RPMI7951 (cell line): ENCODE results near the gene MYRF. TPM values are rescaled to one million over a fixed set of nuclear protein-coding genes. Genes with fewer than 3 reads are reported as not detected.

Experiments used
- DNase-seq: peaks from one replicate; pipeline ENCODE4 v3.0.0-alpha.2; 2012; ENCODE audit warnings: low read depth
- total RNA-seq: library from RNA; depleted of rRNA; stranded (reverse); fragments of >200 nt; shearing (Covaris generic); gene quantifications from 2 replicates; pipeline ENCODE4 v1.2.3, GENCODE V29; 2014; rRNA removed

MYRF gene
- 0.10 and 0.12 TPM in 2 replicates for total RNA-seq

- peak; percentile 10 for DNase-seq
Observed at GRCh38 chr11:61752117-61752924, at the start of gene MYRF. MYRF (plus strand) TSS chr11:61752636; CDS start chr11:61752745, 109 bp downstream.

- DNase-seq, result no peak
Observed at GRCh38 chr11:61702701-61703312, 49.6 kb upstream of the MYRF start.

GRCh38 chr11:61704838-61705237 is 47.6 kb upstream of the MYRF start:
- no peak for DNase-seq

DNA sequence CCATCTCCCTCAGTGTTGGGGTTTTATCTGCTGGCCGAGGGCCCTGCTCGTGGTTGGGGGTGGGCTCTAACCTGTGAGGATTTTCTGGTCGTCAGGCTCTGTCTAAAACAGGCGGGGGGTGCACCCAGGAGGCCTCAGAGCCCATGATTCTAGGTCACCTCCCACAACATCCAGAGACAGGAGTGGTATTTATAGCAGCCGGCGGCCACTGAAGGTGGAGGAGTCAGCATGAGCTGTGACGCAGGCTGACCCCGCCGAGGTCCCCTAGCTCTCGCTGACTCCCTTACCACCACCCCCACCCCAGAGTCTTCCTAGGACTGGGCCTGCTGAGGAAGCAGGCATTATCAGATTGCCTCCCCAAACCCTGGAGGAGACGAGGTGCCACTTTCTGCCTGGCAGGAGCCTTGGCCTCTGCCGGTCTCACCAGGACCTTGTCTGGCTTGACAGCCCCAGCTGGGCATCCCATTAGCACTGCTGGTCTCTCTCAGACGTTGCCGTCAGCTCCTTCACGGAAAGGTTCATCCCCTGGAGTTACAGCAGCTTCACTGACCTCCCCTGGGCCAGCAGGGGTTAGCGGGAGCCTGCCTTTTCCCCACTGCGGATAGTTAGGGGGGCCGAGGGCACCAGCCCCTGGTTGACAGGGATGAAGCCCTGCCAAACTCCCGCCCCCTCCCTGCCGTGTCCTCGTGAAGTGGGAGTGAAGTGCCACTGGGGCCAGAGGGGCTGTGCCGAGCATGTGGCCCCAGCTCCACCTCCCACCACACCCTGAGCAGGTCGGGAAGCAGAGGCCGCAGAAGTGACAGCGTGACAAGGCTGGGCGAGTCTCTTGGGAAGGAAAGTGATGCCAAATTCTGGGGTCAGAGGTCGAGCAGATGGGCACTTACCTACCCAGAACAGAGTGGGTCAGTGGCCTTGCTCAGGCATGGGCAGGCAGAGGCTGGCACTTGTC is 45.7 kb upstream of the MYRF start:
- no peak for DNase-seq

DNA sequence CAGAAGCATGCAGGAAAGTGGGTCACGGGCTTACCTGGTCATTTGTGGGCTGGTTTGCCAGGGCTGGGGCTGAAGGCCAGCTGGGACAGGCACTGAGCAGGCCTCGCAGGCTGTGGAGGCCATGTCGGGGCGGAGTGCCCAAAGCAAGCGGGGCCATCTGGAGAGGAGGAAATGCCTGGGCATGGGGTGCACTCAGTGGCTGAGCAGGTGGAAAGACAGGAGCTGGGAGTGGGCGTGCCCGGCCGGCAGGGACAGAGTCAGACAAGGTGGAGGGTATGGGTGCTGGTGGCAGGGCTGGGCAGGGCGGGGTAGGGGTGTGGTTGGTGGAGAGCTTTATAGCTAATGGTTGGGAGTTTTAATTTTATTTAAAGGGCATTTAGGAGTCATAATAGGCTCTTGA is 44.9 kb upstream of the MYRF start:
- no peak for DNase-seq

DNA sequence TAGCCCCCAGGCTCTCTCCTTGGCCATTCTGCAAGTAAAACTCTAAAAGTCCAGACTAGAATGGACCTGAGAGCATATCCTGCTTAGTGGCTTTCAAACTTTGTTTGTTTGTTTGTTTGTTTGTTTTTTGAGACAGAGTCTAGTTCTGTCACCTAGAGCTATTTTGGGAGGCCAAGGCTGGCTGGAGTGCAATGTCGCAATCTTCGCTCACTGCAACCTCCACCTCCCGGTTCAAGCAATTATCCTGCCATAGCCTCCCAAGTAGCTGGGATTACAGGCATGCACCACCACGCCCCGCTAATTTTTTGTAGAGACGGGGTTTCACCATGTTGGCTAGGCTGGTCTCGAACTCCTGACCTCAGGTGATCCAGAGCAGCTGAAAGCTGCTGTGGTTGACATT is 43.3 kb upstream of the MYRF start:
- no peak for DNase-seq

DNA sequence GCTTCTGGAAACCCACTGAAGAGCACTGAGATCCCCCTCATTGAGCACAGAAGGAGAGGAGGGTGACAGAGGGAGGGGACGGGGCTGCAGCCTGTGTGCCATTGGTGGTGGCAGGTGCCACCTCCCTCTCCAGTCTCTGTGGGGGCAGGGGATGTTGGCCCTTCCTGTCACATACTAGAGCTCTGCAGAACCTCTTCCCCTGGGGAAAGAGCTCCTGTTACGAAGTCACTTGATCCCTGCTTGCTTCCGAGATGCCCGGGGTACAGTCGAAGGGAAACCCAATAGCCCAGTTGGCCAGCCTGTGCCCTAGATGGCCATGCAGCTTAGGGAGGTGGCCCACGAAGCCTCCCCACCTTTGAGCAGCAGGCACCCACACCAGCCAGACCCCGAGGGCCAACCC is 42.9 kb upstream of the MYRF start:
- no peak for DNase-seq

- DNase-seq, result no peak
Observed at GRCh38 chr11:61710019-61710418, 42.4 kb upstream of the MYRF start.

DNA sequence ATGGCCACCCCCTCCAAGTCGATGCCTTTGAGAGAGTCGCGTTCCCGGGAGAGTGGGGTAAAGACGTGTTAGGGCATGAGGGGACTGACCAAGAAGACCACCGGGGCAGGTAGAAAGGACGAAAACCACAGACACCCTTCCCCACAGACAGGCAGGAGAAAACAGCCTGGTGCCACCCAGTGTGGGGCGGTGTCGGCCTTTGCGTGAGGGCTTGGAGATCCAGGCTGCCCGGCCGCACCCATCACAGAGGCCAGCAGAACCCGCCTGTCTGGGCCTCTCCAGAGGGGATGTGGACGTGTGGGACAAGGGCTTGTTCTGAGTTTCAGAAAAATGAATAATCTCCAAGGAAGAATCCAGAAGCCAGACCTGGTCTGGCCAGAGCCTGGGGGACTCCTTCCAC is 41.4 kb upstream of the MYRF start:
- no peak for DNase-seq

DNA sequence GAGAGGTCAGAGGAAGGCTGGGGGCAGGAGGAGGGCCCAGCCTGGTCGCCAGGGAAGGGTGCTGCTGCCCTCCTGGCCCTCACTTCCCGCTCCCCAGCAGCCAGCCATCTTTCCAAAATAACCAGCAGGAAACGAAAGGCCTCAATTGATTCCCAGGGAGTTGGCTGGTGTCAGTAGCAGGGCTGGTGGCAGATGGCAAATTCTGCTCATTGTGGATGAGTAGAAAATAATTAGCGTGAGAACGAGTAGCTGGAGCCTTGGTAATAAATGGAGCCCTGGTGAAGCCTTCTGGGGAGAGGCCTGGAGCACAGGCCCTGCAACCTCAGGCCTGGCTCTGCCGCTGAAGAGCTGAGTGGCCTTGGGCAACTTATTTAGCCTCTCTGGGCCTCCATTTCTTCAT is 40.9 kb upstream of the MYRF start:
- DNase-seq, result no peak

GRCh38 chr11:61712314-61712713 is 40.1 kb upstream of the MYRF start:
- DNase-seq, result no peak

GRCh38 chr11:61712846-61713245 is 39.6 kb upstream of the MYRF start:
- DNase-seq, result no peak

- DNase-seq, result no peak
Observed at GRCh38 chr11:61713464-61713863, 39.0 kb upstream of the MYRF start.

- DNase-seq, result no peak
Observed at GRCh38 chr11:61713906-61714305, 38.5 kb upstream of the MYRF start.

- no peak for DNase-seq
Observed at GRCh38 chr11:61714316-61714715, 38.1 kb upstream of the MYRF start.

GRCh38 chr11:61714916-61715315 is 37.5 kb upstream of the MYRF start:
- DNase-seq, result no peak

DNA sequence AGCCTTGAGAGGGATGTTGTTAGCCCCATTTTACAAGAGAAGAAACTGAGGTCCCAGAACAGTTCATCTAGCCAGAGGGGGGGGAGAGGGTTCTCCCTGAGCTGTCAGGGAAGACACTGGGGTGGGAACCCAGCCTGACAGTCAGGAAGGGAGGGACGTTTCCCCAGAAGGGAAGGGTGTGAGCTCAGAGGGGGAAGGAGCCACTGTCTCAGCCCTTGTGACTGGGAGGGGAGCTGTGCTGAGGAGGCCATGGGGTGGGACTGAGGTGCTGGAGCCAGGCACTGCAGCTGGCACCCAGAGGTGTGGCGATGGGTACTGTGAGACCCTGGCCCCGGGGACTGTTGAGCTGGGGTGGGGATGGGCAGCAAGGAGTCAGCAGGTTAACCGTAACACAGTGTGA is 36.6 kb upstream of the MYRF start:
- DNase-seq, result no peak

GRCh38 chr11:61716478-61717285 is 35.8 kb upstream of the MYRF start:
- DNase-seq, result no peak

DNA sequence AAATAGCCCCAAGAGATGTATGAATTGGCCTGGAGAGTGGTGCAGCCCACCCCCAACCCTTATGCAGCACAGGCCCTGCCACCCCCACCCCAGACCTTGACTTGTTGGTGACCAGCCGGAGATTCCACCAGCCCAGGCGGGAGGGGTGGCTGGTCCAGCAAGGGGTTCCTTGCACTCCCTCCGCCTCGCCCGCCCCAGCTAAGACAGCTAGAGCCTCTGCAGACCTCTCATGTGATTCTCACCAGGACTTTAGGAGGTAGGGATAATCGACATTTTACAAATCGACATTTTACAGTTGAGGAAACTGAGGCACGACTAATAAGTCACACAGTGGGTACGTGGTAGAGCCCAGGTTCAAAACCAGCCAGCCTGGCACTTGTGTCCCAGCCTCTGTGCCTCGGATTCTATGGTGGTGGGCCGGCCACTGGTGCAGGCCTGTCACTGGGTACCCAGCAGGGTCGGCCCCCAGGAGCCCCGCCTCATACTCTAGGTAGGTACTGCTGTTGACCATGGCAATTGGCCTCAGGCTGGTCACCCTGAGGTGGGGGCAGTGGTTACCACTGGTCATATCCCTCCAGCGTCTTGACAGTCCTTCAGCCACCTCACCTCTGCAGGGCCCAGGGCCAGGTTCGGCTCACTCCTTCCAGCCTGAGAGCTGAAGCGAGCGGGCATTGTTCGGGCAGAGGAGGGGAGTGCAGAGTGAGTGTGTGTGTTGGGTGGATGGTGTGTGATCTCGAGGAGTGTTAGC is 35.0 kb upstream of the MYRF start:
- no peak for DNase-seq

- no peak for DNase-seq
Observed at GRCh38 chr11:61718046-61718531, 34.3 kb upstream of the MYRF start.
